ENCODE data around the gene ZNF670.

The ZNF670 gene

GRCh38 chr1:247096544-247096943 lies 17.9 kb upstream of the ZNF670 start:
- no peak for ATAC-seq (replicated peaks; ENCODE audit: extremely low read depth, poor library complexity, severe bottlenecking)
- no peak overlapping the region for H3K4me3 Mint-ChIP-seq
- H3K27me3 Mint-ChIP-seq: no peaks in the 10 kb centered on the region
- DNase-seq (ENCODE audit: low spot score in 2 of 2): no peak
- peaks cover 19% of the 10 kb centered on the region for H3K36me3 Mint-ChIP-seq (ENCODE audit: insufficient read depth)
- peaks cover 16% of the 10 kb centered on the region for H3K9me3 Mint-ChIP-seq
- H3K27ac Mint-ChIP-seq (ENCODE audit: low read depth): no peak overlapping the region
- H3K4me1 Mint-ChIP-seq: no peaks in the 10 kb centered on the region

- ATAC-seq (replicated peaks; ENCODE audit: extremely low read depth, poor library complexity, severe bottlenecking) (no peak), DNase-seq (ENCODE audit: low spot score in 2 of 2) (no peak)
- peaks cover 16% of the 10 kb centered on the region for H3K9me3 Mint-ChIP-seq
- no peak overlapping the region for H3K27ac Mint-ChIP-seq (ENCODE audit: low read depth)
- H3K36me3 Mint-ChIP-seq (ENCODE audit: insufficient read depth): peaks cover 14% of the 10 kb centered on the region
- H3K4me1 Mint-ChIP-seq: no peaks in the 10 kb centered on the region
- H3K4me3 Mint-ChIP-seq: no peak overlapping the region
- no peaks in the 10 kb centered on the region for H3K27me3 Mint-ChIP-seq
These were observed 17.5 kb upstream of the ZNF670 start for GRCh38 chr1:247096112-247096511.

GRCh38 chr1:247090455-247090854 lies 11.8 kb upstream of the ZNF670 start:
- Mint-ChIP-seq H3K27ac (ENCODE audit: low read depth) (no peak overlapping the region), H3K27me3 (no peaks in the 10 kb centered on the region), H3K4me1 (no peaks in the 10 kb centered on the region), H3K36me3 (ENCODE audit: insufficient read depth) (peaks cover 1% of the 10 kb centered on the region), H3K4me3 (no peak overlapping the region), H3K9me3 (no peaks in the 10 kb centered on the region)
- ATAC-seq (replicated peaks; ENCODE audit: extremely low read depth, poor library complexity, severe bottlenecking) (no peak), DNase-seq (ENCODE audit: low spot score in 2 of 2) (no peak)

- Mint-ChIP-seq H3K9me3 (no peaks in the 10 kb centered on the region), H3K27ac (ENCODE audit: low read depth) (no peak overlapping the region), H3K4me3 (no peak overlapping the region), H3K36me3 (ENCODE audit: insufficient read depth) (peaks cover 1% of the 10 kb centered on the region), H3K27me3 (no peaks in the 10 kb centered on the region), H3K4me1 (no peaks in the 10 kb centered on the region)
- no peak for DNase-seq (ENCODE audit: low spot score in 2 of 2)
- no peak for ATAC-seq (replicated peaks; ENCODE audit: extremely low read depth, poor library complexity, severe bottlenecking)
These were observed 11.2 kb upstream of the ZNF670 start for GRCh38 chr1:247089616-247090375.

- no peak overlapping the region for H3K27ac Mint-ChIP-seq (ENCODE audit: low read depth)
- no peak overlapping the region for H3K4me3 Mint-ChIP-seq
- H3K9me3 Mint-ChIP-seq: no peaks in the 10 kb centered on the region
- no peaks in the 10 kb centered on the region for H3K4me1 Mint-ChIP-seq
- no peaks in the 10 kb centered on the region for H3K27me3 Mint-ChIP-seq
- DNase-seq (ENCODE audit: low spot score in 2 of 2) (no peak), ATAC-seq (replicated peaks; ENCODE audit: extremely low read depth, poor library complexity, severe bottlenecking) (no peak)
- peaks cover 1% of the 10 kb centered on the region for H3K36me3 Mint-ChIP-seq (ENCODE audit: insufficient read depth)
These were observed 10.4 kb upstream of the ZNF670 start for GRCh38 chr1:247088967-247089366.

GRCh38 chr1:247087256-247087655 lies 8.6 kb upstream of the ZNF670 start:
- DNase-seq (ENCODE audit: low spot score in 2 of 2) (no peak), ATAC-seq (replicated peaks; ENCODE audit: extremely low read depth, poor library complexity, severe bottlenecking) (no peak)
- H3K9me3 Mint-ChIP-seq: no peaks in the 10 kb centered on the region
- H3K27ac Mint-ChIP-seq (ENCODE audit: low read depth): no peak overlapping the region
- peaks cover 3% of the 10 kb centered on the region for H3K36me3 Mint-ChIP-seq (ENCODE audit: insufficient read depth)
- peaks cover 3% of the 10 kb centered on the region for H3K27me3 Mint-ChIP-seq
- H3K4me3 Mint-ChIP-seq: no peak overlapping the region
- H3K4me1 Mint-ChIP-seq: no peaks in the 10 kb centered on the region

GRCh38 chr1:247085310-247085709 lies 6.7 kb upstream of the ZNF670 start:
- H3K27me3 Mint-ChIP-seq: peaks cover 8% of the 10 kb centered on the region
- ATAC-seq (replicated peaks; ENCODE audit: extremely low read depth, poor library complexity, severe bottlenecking) (no peak), DNase-seq (ENCODE audit: low spot score in 2 of 2) (no peak)
- H3K4me1 Mint-ChIP-seq: no peaks in the 10 kb centered on the region
- H3K36me3 Mint-ChIP-seq (ENCODE audit: insufficient read depth): peaks cover 2% of the 10 kb centered on the region
- no peak overlapping the region for H3K27ac Mint-ChIP-seq (ENCODE audit: low read depth)
- H3K4me3 Mint-ChIP-seq: no peak overlapping the region
- no peaks in the 10 kb centered on the region for H3K9me3 Mint-ChIP-seq

- H3K9me3 Mint-ChIP-seq: no peaks in the 10 kb centered on the region
- H3K4me1 Mint-ChIP-seq: no peaks in the 10 kb centered on the region
- DNase-seq (ENCODE audit: low spot score in 2 of 2) (no peak), ATAC-seq (replicated peaks; ENCODE audit: extremely low read depth, poor library complexity, severe bottlenecking) (no peak)
- no peak overlapping the region for H3K27ac Mint-ChIP-seq (ENCODE audit: low read depth)
- peaks cover 8% of the 10 kb centered on the region for H3K27me3 Mint-ChIP-seq
- H3K4me3 Mint-ChIP-seq: no peak overlapping the region
- H3K36me3 Mint-ChIP-seq (ENCODE audit: insufficient read depth): peaks cover 2% of the 10 kb centered on the region
These were observed 6.2 kb upstream of the ZNF670 start for GRCh38 chr1:247084771-247085170.

- Mint-ChIP-seq H3K27me3 (peaks cover 8% of the 10 kb centered on the region), H3K36me3 (ENCODE audit: insufficient read depth) (peaks cover 11% of the 10 kb centered on the region), H3K4me1 (peaks cover 38% of the 10 kb centered on the region), H3K9me3 (no peaks in the 10 kb centered on the region), H3K4me3 (peak overlapping the region; percentile 89), H3K27ac (ENCODE audit: low read depth) (peak overlapping the region; percentile 89)
- DNase-seq (ENCODE audit: low spot score in 2 of 2): no peak
- no peak for ATAC-seq (replicated peaks; ENCODE audit: extremely low read depth, poor library complexity, severe bottlenecking)
These were observed 697 bp upstream of the ZNF670 start for GRCh38 chr1:247079141-247079874.

- DNase-seq (ENCODE audit: low spot score in 2 of 2): no peak
- H3K27ac Mint-ChIP-seq (ENCODE audit: low read depth): peak overlapping the region; percentile 89
These were observed 744 bp downstream of the ZNF670 start for GRCh38 chr1:247077876-247078257.

GRCh38 chr1:247077213-247077612 lies 1.4 kb downstream of the ZNF670 start:
- H3K36me3 Mint-ChIP-seq (ENCODE audit: insufficient read depth): peaks cover 9% of the 10 kb centered on the region
- peaks cover 41% of the 10 kb centered on the region for H3K4me1 Mint-ChIP-seq
- ATAC-seq (replicated peaks; ENCODE audit: extremely low read depth, poor library complexity, severe bottlenecking): no peak
- H3K9me3 Mint-ChIP-seq: no peaks in the 10 kb centered on the region
- DNase-seq (ENCODE audit: low spot score in 2 of 2): no peak
- peak overlapping the region; percentile 89 for H3K4me3 Mint-ChIP-seq
- H3K27ac Mint-ChIP-seq (ENCODE audit: low read depth): peak overlapping the region; percentile 89
- peaks cover 4% of the 10 kb centered on the region for H3K27me3 Mint-ChIP-seq

More at GRCh38 chr1:247077876-247078257, 744 bp downstream of the ZNF670 start:
- Mint-ChIP-seq H3K4me3 (peak overlapping the region; percentile 89), H3K9me3 (no peaks in the 10 kb centered on the region), H3K4me1 (peaks cover 41% of the 10 kb centered on the region), H3K27me3 (peaks cover 8% of the 10 kb centered on the region), H3K36me3 (ENCODE audit: insufficient read depth) (peaks cover 11% of the 10 kb centered on the region)
- ATAC-seq (replicated peaks; ENCODE audit: extremely low read depth, poor library complexity, severe bottlenecking): peak; percentile 47

- Mint-ChIP-seq H3K27me3 (no peaks in the 10 kb centered on the region), H3K4me1 (peaks cover 17% of the 10 kb centered on the region), H3K9me3 (peaks cover 5% of the 10 kb centered on the region), H3K4me3 (no peak overlapping the region), H3K36me3 (ENCODE audit: insufficient read depth) (peaks cover 3% of the 10 kb centered on the region), H3K27ac (ENCODE audit: low read depth) (no peak overlapping the region)
- ATAC-seq (replicated peaks; ENCODE audit: extremely low read depth, poor library complexity, severe bottlenecking): no peak
- no peak for DNase-seq (ENCODE audit: low spot score in 2 of 2)
These were observed 8.0 kb downstream of the ZNF670 start for GRCh38 chr1:247070645-247071044.

- ATAC-seq (replicated peaks; ENCODE audit: extremely low read depth, poor library complexity, severe bottlenecking): no peak
- no peaks in the 10 kb centered on the region for H3K9me3 Mint-ChIP-seq
- DNase-seq (ENCODE audit: low spot score in 2 of 2): no peak
- peaks cover 3% of the 10 kb centered on the region for H3K36me3 Mint-ChIP-seq (ENCODE audit: insufficient read depth)
- H3K27ac Mint-ChIP-seq (ENCODE audit: low read depth): no peak overlapping the region
- no peaks in the 10 kb centered on the region for H3K27me3 Mint-ChIP-seq
- no peak overlapping the region for H3K4me3 Mint-ChIP-seq
- H3K4me1 Mint-ChIP-seq: peaks cover 6% of the 10 kb centered on the region
These were observed 14.3 kb downstream of the ZNF670 start for GRCh38 chr1:247064304-247064703.

Data from central memory CD8-positive, alpha-beta T cell (primary cell).